HS-27A (cell line): ENCODE measurements around the gene PSMC5.
"Not testable (repeated sequence)": the region's sequence is repeated elsewhere in the genome, so short reads cannot be mapped to it uniquely, and the experiment has no call there.

Experiments
- DNase-seq: peaks from one replicate; pipeline ENCODE4 v3.0.0-alpha.2; 2012; ENCODE audit warnings: low read depth, missing footprints

Gene PSMC5

GRCh38 chr17:63840591-63841349 lies 13.5 kb downstream of the PSMC5 start:
- no peak for DNase-seq

- DNase-seq = no peak
Measured at GRCh38 chr17:63841350-63842172, 14.3 kb downstream of the PSMC5 start.

GRCh38 chr17:63842173-63842539 lies 14.9 kb downstream of the PSMC5 start:
- no peak for DNase-seq

DNA sequence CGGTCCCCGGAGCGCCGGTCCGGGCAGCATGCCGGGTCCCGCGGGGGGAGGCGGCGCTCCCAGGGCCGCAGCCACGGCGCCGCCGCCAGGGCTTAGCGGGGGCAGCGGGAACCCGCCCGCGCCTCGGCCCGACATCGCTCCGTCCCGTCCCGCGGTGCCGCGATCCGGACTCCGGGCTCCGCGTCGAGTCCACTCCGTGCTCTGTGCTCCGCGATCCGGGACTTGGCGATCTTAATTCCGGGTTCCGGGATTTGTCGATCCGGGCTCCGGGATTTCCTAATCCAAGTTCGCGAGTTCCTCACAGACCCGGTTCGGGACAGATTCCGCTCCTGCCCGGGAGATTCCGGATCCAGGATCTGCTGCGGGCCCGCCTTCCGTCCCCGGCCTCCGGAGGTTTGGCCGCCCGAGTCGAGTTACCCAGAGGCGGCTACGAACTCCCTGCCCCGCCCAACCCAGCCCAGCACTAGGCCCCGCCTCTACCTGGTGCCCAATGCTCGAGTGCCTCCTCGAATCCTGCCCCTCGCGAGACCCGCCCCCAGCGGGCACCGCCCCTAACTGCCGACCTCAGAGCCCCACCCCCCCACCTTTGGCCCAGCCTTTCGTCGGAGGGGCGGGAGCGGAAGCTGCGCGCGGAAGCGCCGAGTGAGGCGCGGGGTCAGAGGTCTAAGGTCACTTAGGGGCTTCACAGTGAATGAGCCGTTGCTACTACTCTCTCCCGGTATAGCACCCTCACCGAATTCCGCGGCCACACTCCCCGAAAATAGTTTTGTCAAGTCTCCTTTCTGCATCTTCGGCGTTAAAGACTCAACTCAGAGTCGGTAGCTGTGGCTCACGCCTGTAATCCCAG lies 15.5 kb downstream of the PSMC5 start, which contains the start of gene SMARCD2:
Gene SMARCD2 (minus strand): TSS at position 146 of the 847 bp plus-strand sequence. CDS start 11 bp downstream, at position 135.
- peak; percentile 77 for DNase-seq

DNA sequence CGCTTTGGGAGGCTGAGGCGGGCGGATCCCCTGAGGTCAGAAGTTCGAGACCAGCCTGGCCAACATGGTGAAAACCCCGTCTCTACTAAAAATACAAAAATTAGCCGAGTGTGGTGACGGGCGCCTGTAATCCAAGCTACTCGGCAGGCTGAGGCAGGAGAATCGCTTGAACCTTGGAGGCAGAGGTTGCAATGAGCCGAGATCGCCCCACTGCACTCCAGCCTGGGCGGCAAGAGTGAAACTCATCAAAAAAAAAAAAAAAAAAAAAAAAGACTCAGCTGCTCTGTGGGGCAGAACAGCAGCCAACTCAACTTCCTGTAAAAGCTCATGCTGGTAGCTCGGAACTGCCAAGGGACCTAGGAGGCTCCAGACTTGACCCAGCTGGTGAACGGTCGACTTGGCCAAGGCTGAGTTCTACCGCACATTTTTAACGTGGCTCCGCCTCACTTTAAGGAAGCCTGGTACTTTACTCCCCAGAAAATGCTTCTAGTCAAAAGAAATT lies 16.2 kb downstream of the PSMC5 start:
- DNase-seq = not testable (repeated sequence)

GRCh38 chr17:63843910-63844677 lies 16.9 kb downstream of the PSMC5 start:
- no peak for DNase-seq

GRCh38 chr17:63845509-63845908 lies 18.3 kb downstream of the PSMC5 start:
- no peak for DNase-seq

GRCh38 chr17:63847525-63848249 lies 20.5 kb downstream of the PSMC5 start:
- DNase-seq = no peak

- no peak for DNase-seq
Measured at GRCh38 chr17:63848834-63849689, 21.8 kb downstream of the PSMC5 start.

- DNase-seq = no peak
Measured at GRCh38 chr17:63850401-63850800, 23.2 kb downstream of the PSMC5 start.

DNA sequence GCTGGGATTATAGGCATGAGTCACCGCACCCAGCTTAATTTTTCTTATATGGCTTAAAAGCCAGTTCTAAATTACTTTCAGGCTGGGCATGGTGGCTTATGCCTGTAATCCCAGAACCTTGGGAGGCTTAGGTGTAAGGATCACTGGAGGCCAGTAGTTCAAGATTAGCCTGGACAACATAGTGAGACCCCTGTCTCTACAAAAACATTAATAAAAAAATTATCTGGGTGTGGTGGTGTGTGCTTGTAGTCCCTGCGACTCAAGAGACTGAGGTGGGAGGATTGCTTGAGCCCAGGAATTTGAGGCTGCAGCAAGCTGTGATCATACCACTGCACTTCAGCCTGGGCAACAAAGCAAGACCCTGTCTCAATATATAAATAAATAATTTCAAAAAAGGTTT lies 26.0 kb downstream of the PSMC5 start:
- DNase-seq = no peak

GRCh38 chr17:63854709-63855108 lies 27.5 kb downstream of the PSMC5 start:
- DNase-seq = no peak

GRCh38 chr17:63855185-63855584 lies 28.0 kb downstream of the PSMC5 start:
- DNase-seq = no peak

DNA sequence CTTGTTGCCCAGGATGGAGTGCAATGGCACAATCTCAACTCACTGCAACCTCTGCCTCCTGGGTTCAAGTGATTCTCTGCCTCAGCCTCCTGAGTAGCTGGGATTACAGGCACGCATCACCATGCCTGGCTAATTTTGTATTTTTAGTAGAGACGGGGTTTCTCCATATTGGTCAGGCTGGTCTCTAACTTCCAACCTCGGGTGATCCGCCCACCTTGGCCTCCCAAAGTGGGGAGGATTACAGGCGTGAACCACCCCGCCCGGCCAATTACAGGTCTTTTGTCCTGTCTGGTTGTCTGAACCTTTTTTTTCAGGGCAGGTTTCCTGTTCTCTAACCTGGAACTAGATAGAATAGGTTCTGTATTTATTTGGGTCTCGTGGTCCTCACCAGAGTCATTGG lies 29.2 kb downstream of the PSMC5 start:
- not testable (repeated sequence) for DNase-seq

- no peak for DNase-seq
Measured at GRCh38 chr17:63859257-63859656, 32.0 kb downstream of the PSMC5 start.

- not testable (repeated sequence) for DNase-seq
Measured at GRCh38 chr17:63866625-63867024, 39.4 kb downstream of the PSMC5 start.

DNA sequence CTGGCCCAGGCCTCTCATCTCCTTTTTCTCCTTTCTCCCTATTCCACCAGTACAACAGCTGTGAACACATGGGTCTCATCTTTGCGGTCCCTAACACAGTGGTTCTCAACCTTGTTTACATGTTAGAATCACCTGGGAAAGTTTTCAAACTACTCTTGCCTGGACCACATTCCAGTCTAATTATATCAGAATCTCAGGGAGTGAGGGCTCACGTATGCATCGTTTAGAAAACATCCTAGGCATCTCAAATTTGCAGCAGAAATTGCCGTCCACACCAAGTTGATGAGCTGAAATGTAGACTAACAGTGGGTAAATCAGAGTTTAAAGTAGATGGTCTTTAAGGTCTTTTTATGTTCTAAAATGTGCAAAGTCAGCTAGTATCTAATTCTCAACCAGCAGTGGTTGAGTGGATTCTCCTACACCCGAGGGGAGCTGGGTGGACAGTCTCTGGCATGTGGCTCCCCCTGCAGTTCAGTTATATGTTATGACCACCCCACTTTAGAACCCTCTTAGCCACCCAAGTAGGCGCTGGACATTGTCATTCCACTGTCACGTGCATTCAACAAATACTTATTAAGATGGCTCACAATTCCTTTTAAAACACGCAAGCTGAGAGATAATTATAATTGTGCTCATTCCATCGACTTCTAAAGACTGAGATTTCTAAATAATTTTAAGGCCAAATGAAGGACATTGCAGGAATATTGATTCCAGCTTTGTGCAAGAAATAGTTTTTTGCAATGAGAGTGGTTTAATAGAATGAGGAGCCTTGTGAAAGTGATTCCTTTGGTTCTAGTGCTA lies 42.5 kb downstream of the PSMC5 start:
- not testable (repeated sequence) for DNase-seq

GRCh38 chr17:63870292-63870665 lies 43.0 kb downstream of the PSMC5 start:
- not testable (repeated sequence) for DNase-seq
